Measurements from ENCODE around the gene MOGAT1. TPM values are rescaled to one million over a fixed set of nuclear protein-coding genes. Genes with fewer than 3 reads are reported as not detected.

Gene MOGAT1, protein sequence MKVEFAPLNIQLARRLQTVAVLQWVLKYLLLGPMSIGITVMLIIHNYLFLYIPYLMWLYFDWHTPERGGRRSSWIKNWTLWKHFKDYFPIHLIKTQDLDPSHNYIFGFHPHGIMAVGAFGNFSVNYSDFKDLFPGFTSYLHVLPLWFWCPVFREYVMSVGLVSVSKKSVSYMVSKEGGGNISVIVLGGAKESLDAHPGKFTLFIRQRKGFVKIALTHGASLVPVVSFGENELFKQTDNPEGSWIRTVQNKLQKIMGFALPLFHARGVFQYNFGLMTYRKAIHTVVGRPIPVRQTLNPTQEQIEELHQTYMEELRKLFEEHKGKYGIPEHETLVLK
- 1.3 and 4.3 TPM in 2 replicates for total RNA-seq (2016; rRNA removed; fragmentation: Illumina TruSeq; extraction: Trizol)
- 0.61 and 1.2 TPM in 2 replicates for total RNA-seq (2016; cell fraction: cytosol; rRNA removed; fragmentation: Illumina TruSeq; extraction: Trizol; ENCODE audit: low read depth)
- total RNA-seq (2016; cell fraction: insoluble cytoplasmic fraction; rRNA removed; fragmentation: Illumina TruSeq; extraction: Trizol): 1.2 and 3.9 TPM in 2 replicates
- 0.93 and 1.2 TPM in 2 replicates for total RNA-seq (2016; cell fraction: membrane; rRNA removed; fragmentation: Illumina TruSeq; extraction: Trizol)
- 8.0 TPM in 2 replicates for total RNA-seq (2016; cell fraction: nucleus; rRNA removed; fragmentation: Illumina TruSeq; extraction: Trizol)
- 0.81 and 0.98 TPM in 2 replicates for polyA plus RNA-seq (2011; rRNA removed)
- polyA plus RNA-seq (2011; cell fraction: cytosol; rRNA removed): 0.25 and 0.38 TPM in 2 replicates
- 1.4 and 1.8 TPM in 2 replicates for polyA plus RNA-seq (2011; cell fraction: nucleus; rRNA removed)
- 0.36 and 0.47 TPM in 2 replicates for polyA plus RNA-seq (2012)
- 0.59 and 0.72 TPM in 2 replicates for polyA plus RNA-seq (2016; cell fraction: cytosol; fragmentation: Illumina TruSeq; extraction: Trizol; ENCODE audit: low read depth)
- 0.46 and 0.64 TPM in 2 replicates for polyA plus RNA-seq (2016; cell fraction: insoluble cytoplasmic fraction; fragmentation: Illumina TruSeq; extraction: Trizol; ENCODE audit: low read depth)
- polyA plus RNA-seq (2016; cell fraction: membrane; fragmentation: Illumina TruSeq; extraction: Trizol; ENCODE audit: low read depth): 0.55 and 0.64 TPM in 2 replicates
- 4.3 and 5.0 TPM in 2 replicates for polyA plus RNA-seq (2016; cell fraction: nucleus; fragmentation: Illumina TruSeq; extraction: Trizol; ENCODE audit: insufficient read depth, low read depth)
- polyA minus RNA-seq (2011; rRNA and poly(A)+ RNA removed; ENCODE audit: low replicate concordance): 1.3 TPM in 1 of 2 replicates, not detected in the other
- 0.59 and 0.62 TPM in 2 replicates for polyA minus RNA-seq (2011; cell fraction: cytosol; rRNA and poly(A)+ RNA removed)
- polyA minus RNA-seq (2011; cell fraction: nucleus; rRNA and poly(A)+ RNA removed): 4.2 and 4.4 TPM in 2 replicates
- Bru-seq, nascent RNA: percentile 75 among the genes with signal in this experiment
- percentile 41 among the genes with signal in this experiment for BruChase-seq, experiment 1, labeled RNA remaining after a 6-hour chase
- BruChase-seq, experiment 2, labeled RNA remaining after a 2-hour chase: percentile 52 among the genes with signal in this experiment
- long read RNA-seq, experiment 1, partial matches to known transcripts: 1 of 5 reads
- long read RNA-seq, experiment 1, other reads (novel, unspliced or antisense): 4 of 5 reads
- long read RNA-seq, experiment 2, partial matches to known transcripts: 1 of 2 reads
- long read RNA-seq, experiment 2, other reads (novel, unspliced or antisense): 1 of 2 reads

DNA sequence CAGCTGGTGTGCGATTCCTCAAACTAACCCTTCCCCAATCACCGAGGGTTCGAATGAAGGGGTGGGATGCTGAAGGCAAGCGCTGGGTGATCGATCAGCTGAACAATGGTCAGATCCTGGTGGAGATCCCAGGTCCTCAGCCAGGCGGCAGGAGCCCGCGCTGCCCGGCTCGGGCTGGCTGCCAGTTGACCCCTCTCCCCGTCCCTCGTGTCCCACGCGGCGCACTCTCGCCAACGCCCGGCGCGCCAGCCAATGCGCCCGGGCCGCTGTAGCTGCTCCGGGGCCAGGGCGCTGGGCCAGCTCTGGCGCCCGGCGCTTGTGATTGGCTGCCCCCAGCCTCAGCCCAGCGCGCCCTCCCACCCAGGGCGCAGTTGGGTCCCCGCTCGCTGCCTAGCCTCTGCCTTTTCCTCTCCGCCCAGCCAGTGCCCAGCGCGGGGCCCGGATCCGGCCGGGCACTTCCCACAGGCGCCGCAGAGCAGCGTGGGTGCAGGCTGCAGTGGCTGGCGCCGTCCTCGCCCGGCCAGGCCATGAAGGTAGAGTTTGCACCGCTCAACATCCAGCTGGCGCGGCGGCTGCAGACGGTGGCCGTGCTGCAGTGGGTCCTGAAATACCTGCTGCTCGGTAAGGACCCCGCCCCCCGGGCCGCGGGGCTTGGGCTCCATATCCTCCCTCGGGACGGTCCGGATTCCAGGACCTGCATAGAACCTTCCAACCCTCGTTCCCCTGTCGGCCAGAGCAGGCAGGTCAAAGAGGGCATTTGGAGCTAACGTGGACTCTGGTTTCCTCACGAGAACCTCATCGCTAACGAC, at the start of gene MOGAT1:
Gene MOGAT1 (plus strand): TSS at position 400 of the 809 bp plus-strand sequence. CDS start 128 bp downstream, at position 528.
- no TSS peak for BruUV-seq (replicated peaks)
- FAIRE-seq (no peak), DNase-seq (ENCODE audit: low spot score) (peak; percentile 71), ATAC-seq (peak; percentile 95)
- intact Hi-C loops (cut with micrococcal nuclease; ENCODE audit: unreplicated experiment): loop anchor here (1.0 kb wide), 2 partner anchors 15 to 125 kb away; partner anchors contain the start of gene FARSB
- H4K20me1 ChIP-seq (ENCODE audit: insufficient read depth, low read length): no peaks in the 10 kb centered on the region
- H3K4me2 ChIP-seq (ENCODE audit: low read depth, low read length): peak within 1 kb of the TSS; percentile 92
- ChIA-PET POLR2A (interaction anchor here (0.7 to 2.4 kb wide), 7 partner anchors 12 to 191 kb away, joined by 3 to 14 read pairs (median 5); partner anchors contain the start of gene FARSB), CTCF (ENCODE audit: low intra/inter-chr PET ratio, low total read pairs) (no interaction called here)
- H3K27ac ChIP-seq (ENCODE audit: extremely low read length, insufficient read depth, low read length): peak within 1 kb of the TSS; percentile 75
- H3K9ac ChIP-seq (ENCODE audit: insufficient read depth, low read depth, low read length): peak within 1 kb of the TSS; percentile 75
- no peaks in the 10 kb centered on the region for H3K9me3 ChIP-seq (ENCODE audit: low read length)
- no peaks in the 10 kb centered on the region; a peak in 1 of 5 replicates for H3K27me3 ChIP-seq (ENCODE audit: control insufficient read depth in 1 of 2, insufficient read depth in 2 of 2, low read length in 2 of 2)
- peaks cover 58% of the 10 kb centered on the region for H3K4me1 ChIP-seq (ENCODE audit: insufficient read depth, low read length)
- H2AFZ ChIP-seq (ENCODE audit: low read length): peak within 1 kb of the TSS; percentile 95
- 2% methylated on average over 33 of the region's 66 CpGs for WGBS (ENCODE audit: low lambda C conversion rate)
- in situ Hi-C loops (cut with HindIII; ENCODE audit: extremely low pct_ligation_motif_present, low pct_unique_long_range_greater_than_20kb): no loop called here
- peaks cover 4% of the 10 kb centered on the region for H3K79me2 ChIP-seq (ENCODE audit: insufficient read depth, low read length)
- H3K4me3 ChIP-seq (replicated peaks in 1 of 3; ENCODE audit: insufficient read depth in 1 of 3, low read depth in 2 of 3, low read length in 3 of 3): peak within 1 kb of the TSS; percentile 64 to 83 (median 79)
- no peaks in the 10 kb centered on the region for H3K36me3 ChIP-seq (replicated peaks in 1 of 2; ENCODE audit: control insufficient read depth in 1 of 2, insufficient read depth in 2 of 2, low read length in 2 of 2)
- TF ChIP-seq ETV5 (CRISPR knock-in tag; IDR thresholded peaks at IDR 0.05; ENCODE audit: borderline replicate concordance) (peak; percentile 62; the same call in 1 of the 2 replicates), CEBPG (CRISPR knock-in tag; IDR thresholded peaks at IDR 0.05) (0 out of 2 replicates have a peak, but pooled peaks have one; percentile 11), ZNF792 (CRISPR knock-in tag; IDR thresholded peaks at IDR 0.05) (peak; percentile 79), TEAD3 (CRISPR knock-in tag; optimal IDR thresholded peaks at IDR 0.05; ENCODE audit: borderline replicate concordance) (peak; percentile 35), ARHGAP35 (CRISPR knock-in tag; IDR thresholded peaks at IDR 0.05; ENCODE audit: borderline replicate concordance) (peak; percentile 86; the same call in 1 of the 2 replicates), PRMT3 (CRISPR knock-in tag; IDR thresholded peaks at IDR 0.05; ENCODE audit: borderline replicate concordance, low read depth) (peak; percentile 92; the same call in 1 of the 2 replicates), RFX5 (IDR thresholded peaks at IDR 0.05; ENCODE audit: low read depth, low read length) (no peak), ZNF546 (CRISPR knock-in tag; conservative IDR thresholded peaks at IDR 0.05) (peak; percentile 94), ZNF432 (CRISPR knock-in tag; IDR thresholded peaks at IDR 0.05; ENCODE audit: borderline replicate concordance) (no peak), ZNF530 (CRISPR knock-in tag; IDR thresholded peaks at IDR 0.05; ENCODE audit: low read depth) (no peak; the same call in 1 of the 2 replicates)
- TF ChIP-seq, protein P1, sequence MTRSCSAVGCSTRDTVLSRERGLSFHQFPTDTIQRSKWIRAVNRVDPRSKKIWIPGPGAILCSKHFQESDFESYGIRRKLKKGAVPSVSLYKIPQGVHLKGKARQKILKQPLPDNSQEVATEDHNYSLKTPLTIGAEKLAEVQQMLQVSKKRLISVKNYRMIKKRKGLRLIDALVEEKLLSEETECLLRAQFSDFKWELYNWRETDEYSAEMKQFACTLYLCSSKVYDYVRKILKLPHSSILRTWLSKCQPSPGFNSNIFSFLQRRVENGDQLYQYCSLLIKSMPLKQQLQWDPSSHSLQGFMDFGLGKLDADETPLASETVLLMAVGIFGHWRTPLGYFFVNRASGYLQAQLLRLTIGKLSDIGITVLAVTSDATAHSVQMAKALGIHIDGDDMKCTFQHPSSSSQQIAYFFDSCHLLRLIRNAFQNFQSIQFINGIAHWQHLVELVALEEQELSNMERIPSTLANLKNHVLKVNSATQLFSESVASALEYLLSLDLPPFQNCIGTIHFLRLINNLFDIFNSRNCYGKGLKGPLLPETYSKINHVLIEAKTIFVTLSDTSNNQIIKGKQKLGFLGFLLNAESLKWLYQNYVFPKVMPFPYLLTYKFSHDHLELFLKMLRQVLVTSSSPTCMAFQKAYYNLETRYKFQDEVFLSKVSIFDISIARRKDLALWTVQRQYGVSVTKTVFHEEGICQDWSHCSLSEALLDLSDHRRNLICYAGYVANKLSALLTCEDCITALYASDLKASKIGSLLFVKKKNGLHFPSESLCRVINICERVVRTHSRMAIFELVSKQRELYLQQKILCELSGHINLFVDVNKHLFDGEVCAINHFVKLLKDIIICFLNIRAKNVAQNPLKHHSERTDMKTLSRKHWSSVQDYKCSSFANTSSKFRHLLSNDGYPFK (CRISPR knock-in tag; IDR thresholded peaks at IDR 0.05; ENCODE audit: borderline replicate concordance): peak; percentile 71
- TF ChIP-seq, protein P2, sequence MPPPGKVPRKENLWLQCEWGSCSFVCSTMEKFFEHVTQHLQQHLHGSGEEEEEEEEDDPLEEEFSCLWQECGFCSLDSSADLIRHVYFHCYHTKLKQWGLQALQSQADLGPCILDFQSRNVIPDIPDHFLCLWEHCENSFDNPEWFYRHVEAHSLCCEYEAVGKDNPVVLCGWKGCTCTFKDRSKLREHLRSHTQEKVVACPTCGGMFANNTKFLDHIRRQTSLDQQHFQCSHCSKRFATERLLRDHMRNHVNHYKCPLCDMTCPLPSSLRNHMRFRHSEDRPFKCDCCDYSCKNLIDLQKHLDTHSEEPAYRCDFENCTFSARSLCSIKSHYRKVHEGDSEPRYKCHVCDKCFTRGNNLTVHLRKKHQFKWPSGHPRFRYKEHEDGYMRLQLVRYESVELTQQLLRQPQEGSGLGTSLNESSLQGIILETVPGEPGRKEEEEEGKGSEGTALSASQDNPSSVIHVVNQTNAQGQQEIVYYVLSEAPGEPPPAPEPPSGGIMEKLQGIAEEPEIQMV (CRISPR knock-in tag; IDR thresholded peaks at IDR 0.05; ENCODE audit: low read depth): peak; percentile 41; the same call in 1 of the 2 replicates

All from HepG2 (cell line).